Progenitor cell of endocrine pancreas (in vitro differentiated cells): Measurements from ENCODE around the gene ACTR3. TPM values are rescaled to one million over a fixed set of nuclear protein-coding genes. Genes with fewer than 3 reads are reported as not detected.

Source experiments
- DNase-seq: peaks from one replicate; pipeline ENCODE4 v3.0.0; 2021; ENCODE audit warnings: low spot score; ENCODE audit not compliant: unreplicated experiment
- H3K27ac Mint-ChIP-seq: 2 replicates; pipeline ENCODE4 v1.8.0; 2021; ENCODE audit warnings: mild to moderate bottlenecking, moderate library complexity, mixed read lengths
- H3K27me3 Mint-ChIP-seq: 2 replicates; pipeline ENCODE4 v1.8.0; 2021; ENCODE audit warnings: mixed read lengths
- H3K36me3 Mint-ChIP-seq: 2 replicates; pipeline ENCODE4 v1.8.0; 2022; ENCODE audit warnings: mixed read lengths; ENCODE audit not compliant: insufficient read depth
- H3K4me1 Mint-ChIP-seq: 2 replicates; pipeline ENCODE4 v1.8.0; 2021; ENCODE audit warnings: low read depth, mixed read lengths
- H3K4me3 Mint-ChIP-seq: 2 replicates; pipeline ENCODE4 v1.8.0; 2021; ENCODE audit warnings: low read depth, mild to moderate bottlenecking, moderate library complexity, mixed read lengths
- H3K9me3 Mint-ChIP-seq: 2 replicates; pipeline ENCODE4 v1.8.0; 2021; ENCODE audit warnings: low read depth, mixed read lengths
- total RNA-seq: library from RNA; stranded (reverse); gene quantifications from 2 replicates; pipeline ENCODE4 v1.2.1, GENCODE V29; 2021
- TF ChIP-seq, protein P1 (sequence below): fragments of 200-600 bp; sonication (generic); IDR thresholded peaks from one replicate; pipeline ENCODE4 v1.5.0; 2021; ENCODE audit warnings: antibody characterized with exemption, mild to moderate bottlenecking; ENCODE audit not compliant: unreplicated experiment

ACTR3 gene
- total RNA-seq, 1 donor from 2014 or later, result 156 TPM

- DNase-seq, result no peak
- Mint-ChIP-seq H3K4me1 (peaks cover 29% of the 10 kb centered on the region), H3K4me3 (no peak overlapping the region), H3K36me3 (no peaks in the 10 kb centered on the region), H3K27ac (no peak overlapping the region), H3K27me3 (no peaks in the 10 kb centered on the region), H3K9me3 (peaks cover 5% of the 10 kb centered on the region)
- TF ChIP-seq, protein P1, sequence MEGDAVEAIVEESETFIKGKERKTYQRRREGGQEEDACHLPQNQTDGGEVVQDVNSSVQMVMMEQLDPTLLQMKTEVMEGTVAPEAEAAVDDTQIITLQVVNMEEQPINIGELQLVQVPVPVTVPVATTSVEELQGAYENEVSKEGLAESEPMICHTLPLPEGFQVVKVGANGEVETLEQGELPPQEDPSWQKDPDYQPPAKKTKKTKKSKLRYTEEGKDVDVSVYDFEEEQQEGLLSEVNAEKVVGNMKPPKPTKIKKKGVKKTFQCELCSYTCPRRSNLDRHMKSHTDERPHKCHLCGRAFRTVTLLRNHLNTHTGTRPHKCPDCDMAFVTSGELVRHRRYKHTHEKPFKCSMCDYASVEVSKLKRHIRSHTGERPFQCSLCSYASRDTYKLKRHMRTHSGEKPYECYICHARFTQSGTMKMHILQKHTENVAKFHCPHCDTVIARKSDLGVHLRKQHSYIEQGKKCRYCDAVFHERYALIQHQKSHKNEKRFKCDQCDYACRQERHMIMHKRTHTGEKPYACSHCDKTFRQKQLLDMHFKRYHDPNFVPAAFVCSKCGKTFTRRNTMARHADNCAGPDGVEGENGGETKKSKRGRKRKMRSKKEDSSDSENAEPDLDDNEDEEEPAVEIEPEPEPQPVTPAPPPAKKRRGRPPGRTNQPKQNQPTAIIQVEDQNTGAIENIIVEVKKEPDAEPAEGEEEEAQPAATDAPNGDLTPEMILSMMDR, result no peak
Measured at GRCh38 chr2:114009205-114009944, 119.5 kb downstream of the ACTR3 start.

DNA sequence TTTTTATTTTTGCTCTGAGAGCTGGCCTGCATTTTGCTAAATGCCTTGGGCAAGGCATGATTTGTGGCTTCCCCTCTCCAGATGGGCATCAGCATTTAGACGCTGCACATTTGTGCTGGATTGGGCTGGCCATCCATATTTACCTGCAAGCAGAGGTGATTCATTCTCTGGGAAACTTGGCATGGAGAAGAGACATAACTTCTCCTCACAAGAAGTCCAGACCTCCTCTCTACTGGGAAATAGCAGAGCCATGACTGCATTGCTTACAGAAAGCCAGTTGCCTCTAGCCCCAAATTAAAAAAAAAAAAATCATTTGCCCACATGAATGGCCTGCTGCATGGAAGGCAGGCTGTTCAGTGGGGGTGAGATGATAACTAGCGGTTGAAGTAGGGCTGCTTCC, 120.1 kb downstream of the ACTR3 start:
- TF ChIP-seq, protein P1, result no peak
- DNase-seq, result no peak
- H3K9me3 Mint-ChIP-seq, result peaks cover 3% of the 10 kb centered on the region
- H3K36me3 Mint-ChIP-seq, result no peaks in the 10 kb centered on the region
- H3K27ac Mint-ChIP-seq, result no peak overlapping the region
- peaks cover 27% of the 10 kb centered on the region for H3K4me1 Mint-ChIP-seq
- H3K4me3 Mint-ChIP-seq, result no peak overlapping the region
- H3K27me3 Mint-ChIP-seq, result no peaks in the 10 kb centered on the region

DNA sequence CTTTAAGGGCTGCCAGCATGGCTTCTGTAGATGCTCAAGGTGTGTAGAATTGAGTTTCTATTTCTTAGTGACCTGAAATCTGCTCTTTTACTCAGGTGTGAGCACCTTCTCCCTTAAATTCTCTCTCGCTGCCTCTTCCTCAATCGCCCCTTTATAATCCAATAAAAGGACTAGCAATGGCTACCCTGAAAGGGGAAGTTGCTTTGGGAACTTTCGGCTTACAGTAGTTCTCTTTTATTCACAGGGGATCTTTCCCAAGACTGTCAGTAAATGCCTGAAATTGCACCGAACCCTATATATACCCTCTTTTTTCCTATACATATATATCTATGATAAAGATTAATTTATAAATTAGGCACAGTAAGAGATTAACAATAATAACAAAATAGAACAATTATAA, 121.8 kb downstream of the ACTR3 start:
- no peak overlapping the region for H3K27ac Mint-ChIP-seq
- H3K4me3 Mint-ChIP-seq, result no peak overlapping the region
- peaks cover 9% of the 10 kb centered on the region for H3K9me3 Mint-ChIP-seq
- H3K36me3 Mint-ChIP-seq, result no peaks in the 10 kb centered on the region
- H3K27me3 Mint-ChIP-seq, result no peaks in the 10 kb centered on the region
- DNase-seq, result no peak
- TF ChIP-seq, protein P1, result no peak
- peaks cover 19% of the 10 kb centered on the region for H3K4me1 Mint-ChIP-seq

Other genes starting within 250 kb of the ACTR3 start
- 52.0 and 56.7 TPM in 2 replicates for gene SLC35F5, start 133.4 kb upstream of the ACTR3 start, total RNA-seq